Activated CD4-positive, CD25-positive, alpha-beta regulatory T cell treated with anti-CD3 and anti-CD28 coated beads, Interleukin-2, amount 50 U/mL, for 72 hours (primary cell): Measurements from ENCODE around the gene REPIN1.
A peak's percentile ranks its signal among the peaks of the same experiment; 100 is the strongest.
"Not testable (repeated sequence)": the region's sequence is repeated elsewhere in the genome, so short reads cannot be mapped to it uniquely, and the experiment has no call there.

Experiments
- DNase-seq: peaks from one replicate; pipeline ENCODE4 v3.0.0; 2021

Gene REPIN1

DNA sequence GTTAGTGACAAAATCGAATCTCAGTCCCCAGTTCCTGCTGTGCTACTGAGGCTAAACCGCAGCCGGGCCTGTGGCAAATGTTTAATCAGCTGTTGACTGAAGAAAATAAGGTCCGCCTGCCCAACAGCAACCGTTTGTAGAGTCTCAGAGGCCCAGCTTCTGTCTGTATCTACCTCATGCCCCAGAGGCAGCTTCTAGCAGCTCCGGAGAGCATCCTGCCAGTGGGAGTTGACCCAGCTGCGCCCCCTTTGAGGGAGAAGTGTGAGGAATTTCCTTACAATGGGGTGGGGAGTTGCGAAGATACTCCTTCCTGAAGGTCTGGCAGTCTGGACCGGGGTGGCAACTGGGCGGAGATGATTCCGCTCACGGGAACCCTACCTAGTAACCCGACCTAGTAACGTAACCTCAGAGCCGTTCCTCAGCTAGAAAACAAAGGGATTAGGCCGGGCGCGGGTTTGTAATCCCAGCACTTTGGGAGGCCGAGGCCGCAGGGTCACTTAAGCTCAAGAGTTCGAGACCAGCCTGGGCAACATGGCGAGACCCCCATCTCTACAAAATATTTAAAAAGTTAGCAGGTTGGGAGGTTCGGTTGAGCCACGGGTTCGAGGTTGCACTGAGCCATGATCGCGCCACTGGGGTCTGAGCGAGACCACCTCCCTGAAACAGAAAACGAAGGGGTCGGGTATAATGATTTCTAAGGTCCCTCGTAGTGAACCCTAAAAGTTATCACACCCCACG lies 9.7 kb downstream of the REPIN1 start:
- DNase-seq: no peak

DNA sequence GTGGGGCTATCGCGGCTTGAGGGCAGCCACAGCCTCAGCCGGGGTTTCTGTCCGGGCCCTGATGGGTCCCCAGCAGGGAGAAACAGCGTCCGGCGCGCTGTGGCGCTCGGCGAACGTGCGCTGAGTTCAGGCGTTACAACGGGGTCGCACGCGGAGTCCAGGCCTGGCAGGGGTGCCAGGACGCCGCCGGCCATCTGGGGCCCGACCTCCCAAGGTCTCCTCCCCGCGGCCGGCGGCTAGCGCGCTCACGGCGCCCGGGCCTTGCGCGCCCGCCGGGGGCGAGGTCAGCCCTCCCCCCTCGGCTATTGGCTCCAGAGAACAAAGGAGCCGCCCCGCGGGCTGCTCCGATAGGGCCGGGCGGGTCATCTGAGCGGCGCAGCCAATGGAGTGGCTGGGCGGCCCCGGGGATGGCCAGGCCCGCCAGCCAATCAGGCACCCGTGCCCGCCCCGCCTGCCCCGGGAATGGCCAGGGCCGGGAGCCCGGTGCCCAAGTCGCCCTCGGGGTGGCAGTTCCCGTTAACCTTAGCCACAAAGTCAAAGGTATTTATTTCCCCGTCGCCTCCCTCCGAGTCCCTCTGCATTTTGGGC lies 10.3 kb downstream of the REPIN1 start, which contains the start of gene ZNF775:
TSS of gene ZNF775 (plus strand) at position 478 of the 588 bp plus-strand sequence. CDS start 9,141 bp downstream, outside the sequence.
- peak; percentile 93 for DNase-seq

DNA sequence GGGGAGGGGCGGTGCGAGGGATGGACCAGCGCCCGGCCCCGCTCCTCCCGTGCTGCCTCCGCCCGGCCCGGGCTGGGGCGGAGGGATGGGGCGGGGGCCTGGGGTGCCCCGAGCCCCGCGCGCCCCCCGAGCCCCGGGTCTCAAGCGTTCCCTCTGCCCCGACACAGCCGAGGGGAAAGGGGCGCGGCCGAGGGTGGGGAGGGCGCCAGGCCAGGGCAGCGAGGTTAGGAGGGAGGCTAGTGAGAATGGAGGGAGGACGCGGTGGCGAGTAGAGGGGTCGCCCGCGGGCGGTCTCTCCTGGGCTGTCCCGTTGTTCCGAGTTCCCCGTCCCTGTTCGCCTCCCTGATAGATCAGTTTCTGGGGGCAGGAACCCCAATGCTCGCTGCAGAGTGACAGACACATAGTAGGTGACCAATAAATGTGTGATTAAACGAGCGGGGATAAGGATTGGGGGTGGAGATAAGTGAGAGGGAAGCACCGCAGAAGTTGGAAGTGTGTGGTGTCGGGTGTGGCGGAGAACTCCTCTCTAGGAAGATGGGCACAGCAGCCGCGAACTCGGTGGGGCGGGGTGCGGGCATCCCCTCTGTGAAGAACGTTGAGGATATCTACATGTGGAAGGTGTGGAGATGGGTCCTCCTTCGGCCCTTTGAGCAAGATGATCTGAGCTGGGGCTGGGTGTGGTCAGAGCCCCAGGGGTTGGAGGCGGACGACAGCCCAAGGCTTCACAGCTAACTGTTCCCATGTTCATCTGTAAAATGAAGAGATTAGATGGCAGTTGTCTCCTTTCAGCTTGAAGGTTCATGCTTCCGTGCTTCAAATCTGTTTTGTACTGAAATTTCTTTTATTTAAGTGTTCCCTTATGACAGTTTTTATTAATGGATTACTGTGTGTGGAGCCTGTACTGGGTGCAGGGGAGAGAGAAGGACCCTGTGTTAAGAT lies 11.1 kb downstream of the REPIN1 start:
- no peak for DNase-seq

DNA sequence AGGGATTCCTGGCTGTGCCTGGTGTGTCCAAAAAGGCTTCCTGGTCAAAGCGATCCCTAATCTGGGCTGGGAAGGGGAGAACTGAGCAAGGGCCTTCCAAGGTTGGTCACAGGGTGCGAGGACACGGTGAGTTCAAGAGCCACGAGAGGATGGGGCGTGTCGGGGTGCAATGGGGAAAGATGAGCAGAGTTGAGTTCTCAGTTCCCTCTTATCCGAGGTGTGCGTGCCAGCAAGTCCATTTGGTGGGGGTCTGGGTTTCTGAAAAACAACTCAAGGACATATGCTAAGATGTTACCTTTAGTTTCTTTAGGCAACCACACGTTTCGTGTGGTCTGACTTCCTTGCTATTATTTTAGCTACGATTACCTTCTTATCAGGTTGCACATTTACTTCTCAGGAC lies 11.8 kb downstream of the REPIN1 start:
- DNase-seq: no peak

DNA sequence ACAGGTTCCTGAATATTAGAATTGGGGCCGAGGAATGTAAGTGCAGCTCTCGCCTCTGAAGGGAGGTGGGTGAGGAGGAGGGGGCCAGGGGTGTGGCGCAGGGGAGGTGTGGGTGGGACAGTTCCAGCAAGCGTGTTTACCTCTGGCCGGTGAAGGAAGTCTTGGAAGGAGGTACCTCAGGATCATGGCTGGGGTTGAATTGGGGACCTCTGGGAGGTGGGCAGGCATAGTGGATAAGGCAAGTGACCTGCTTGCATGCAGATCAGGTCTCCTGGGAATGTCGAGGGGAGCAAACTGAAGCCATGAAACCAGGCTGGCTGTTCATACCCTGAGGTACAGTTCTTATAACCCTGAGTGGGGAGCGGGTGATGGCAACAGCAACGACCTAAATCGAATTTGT lies 12.5 kb downstream of the REPIN1 start:
- no peak for DNase-seq

DNA sequence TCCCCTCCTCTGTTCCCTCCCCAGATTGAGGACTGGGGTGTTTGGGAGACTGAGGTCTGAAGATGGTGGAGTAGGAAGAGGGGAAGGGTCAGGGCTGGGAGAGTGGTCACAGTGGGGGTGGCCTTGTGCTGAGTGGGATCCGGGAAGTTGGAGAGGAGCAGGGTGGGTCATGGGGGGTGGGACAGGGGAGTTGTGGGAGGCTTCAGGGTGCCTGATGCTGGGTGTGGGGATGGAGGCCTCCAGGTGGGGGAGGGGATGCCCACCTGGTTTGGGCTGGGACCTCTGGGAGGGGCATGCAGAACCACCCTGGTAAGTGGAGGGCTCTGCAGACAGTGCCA lies 13.1 kb downstream of the REPIN1 start:
- no peak for DNase-seq

DNA sequence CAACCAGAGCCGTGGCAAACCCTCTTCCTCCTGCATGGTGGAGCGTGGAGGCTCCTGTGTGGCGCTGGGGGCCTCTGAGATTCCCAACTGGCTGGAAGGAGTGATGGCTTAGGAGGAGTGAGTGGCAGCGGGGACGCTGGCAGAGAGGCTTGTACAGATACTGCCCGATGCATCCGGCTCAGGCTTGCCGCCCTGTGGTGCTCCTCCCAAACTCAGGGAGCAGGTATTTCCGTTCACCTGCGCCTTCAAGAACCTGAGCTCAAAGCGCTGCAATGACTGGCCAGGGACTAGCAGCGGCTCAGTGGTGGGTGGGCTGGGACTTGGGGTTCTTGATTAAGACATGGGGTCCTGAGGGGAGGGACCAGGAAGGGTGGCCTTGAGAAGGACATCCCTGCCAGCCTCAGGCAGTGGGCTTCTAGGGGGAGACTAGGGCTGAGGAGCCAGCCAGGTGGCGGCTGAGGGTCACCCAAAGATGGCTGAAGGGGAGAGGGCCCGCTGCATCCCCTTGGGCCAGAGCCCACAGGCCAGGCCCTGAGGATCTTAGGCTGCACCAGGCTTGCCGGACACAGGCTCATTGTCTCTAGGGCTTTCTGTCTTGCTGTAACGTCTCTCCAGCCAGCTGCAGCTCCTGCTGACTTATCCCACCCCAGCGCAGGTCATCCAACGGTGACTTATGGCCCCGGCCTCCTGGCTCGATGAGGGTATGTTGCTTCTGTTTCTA lies 13.7 kb downstream of the REPIN1 start:
- no peak for DNase-seq

DNA sequence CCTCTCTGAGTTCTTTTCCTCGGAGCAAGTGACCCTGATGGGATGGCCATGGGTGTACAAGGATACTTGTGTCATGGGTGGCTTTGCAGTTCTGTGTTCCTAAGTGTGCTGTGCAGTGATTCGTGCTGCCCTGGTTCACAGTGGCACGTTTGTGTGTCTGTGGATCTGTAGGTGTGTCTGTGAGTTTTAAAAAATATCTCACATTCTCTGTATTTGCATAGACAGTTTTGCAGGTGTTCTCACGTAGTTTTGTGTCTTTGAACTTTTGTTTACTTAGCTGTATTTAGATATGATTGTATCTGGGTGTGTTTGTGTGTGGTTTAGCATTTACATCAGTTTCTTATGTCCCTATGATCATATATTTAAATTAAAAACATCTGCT lies 14.2 kb downstream of the REPIN1 start:
- DNase-seq: no peak

DNA sequence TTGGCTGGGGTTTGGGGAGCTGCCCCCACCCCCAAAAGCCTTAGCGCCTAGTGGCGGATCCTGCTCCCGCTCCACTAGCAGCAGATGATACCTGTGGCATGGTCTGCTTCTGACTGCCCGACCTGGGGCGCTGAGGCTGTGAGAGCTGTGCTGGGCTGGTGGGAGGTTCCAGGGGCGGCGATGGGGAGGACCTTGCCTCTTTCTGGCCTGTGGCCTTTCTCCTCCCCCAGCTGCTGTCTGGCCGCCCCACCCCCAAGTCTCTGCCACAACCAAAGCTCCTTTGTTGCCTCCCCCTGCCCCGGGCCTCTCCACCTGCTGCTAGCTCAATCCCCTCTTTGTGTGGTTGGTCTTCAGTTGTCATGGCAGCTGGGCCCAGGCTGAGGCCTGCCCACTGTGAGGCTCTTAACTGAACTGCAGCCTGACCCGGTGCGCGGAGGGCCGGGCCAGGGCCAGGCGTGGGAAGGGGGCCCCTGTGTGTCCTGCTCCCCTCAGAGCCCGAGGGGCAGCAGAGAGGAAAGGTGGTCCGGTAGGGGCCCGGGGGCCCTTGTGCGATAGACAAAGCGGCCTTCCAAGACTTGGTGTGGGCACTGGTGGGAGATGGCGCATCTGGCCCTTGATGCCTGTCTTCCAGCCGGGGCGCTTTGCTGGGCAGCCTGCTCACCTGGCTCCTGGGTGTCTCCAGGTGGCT lies 15.2 kb downstream of the REPIN1 start:
- DNase-seq: no peak

DNA sequence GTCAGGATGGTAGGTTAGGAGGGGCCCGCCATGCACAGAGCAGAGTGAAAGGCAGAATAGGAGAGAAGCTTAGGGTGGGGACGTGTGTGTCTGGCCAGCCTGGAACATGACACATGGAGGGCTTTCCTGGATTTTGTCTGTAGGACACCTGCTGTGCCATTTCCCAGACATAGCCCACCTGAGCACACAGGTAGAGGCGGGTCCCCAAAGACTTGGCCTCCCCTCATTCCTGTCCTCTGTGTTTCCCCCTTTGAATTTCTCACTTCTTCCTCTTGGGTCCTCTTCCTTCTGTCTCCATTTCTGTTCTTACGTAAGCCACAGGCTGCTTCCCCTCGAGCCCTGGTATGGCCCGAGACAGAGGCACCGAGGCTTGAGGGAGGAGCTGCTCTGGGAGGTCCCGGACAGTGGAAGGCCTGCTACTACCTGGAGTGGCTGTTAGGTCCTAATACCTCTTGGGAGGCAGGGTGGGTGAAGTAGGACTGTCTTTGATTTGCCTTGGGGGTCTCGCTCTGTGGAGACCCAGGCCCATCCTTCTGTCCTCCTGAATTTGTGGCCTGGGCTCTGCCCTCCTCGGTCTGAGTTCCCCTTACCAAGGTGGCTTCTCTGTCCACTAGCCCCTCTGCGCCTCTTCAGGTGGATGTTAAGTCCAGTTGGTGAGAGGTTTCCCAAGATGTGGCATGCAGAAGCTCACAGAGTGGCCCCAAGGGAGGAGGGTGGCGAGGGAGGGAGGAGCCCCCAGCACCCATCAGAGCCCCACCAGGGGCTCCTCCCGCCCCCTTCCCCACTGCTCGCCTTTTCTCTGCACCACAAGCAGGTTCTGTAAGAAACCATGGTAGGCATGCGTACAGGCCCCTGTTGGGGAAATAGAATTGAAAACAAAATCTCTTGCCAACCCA lies 16.0 kb downstream of the REPIN1 start:
- no peak for DNase-seq

DNA sequence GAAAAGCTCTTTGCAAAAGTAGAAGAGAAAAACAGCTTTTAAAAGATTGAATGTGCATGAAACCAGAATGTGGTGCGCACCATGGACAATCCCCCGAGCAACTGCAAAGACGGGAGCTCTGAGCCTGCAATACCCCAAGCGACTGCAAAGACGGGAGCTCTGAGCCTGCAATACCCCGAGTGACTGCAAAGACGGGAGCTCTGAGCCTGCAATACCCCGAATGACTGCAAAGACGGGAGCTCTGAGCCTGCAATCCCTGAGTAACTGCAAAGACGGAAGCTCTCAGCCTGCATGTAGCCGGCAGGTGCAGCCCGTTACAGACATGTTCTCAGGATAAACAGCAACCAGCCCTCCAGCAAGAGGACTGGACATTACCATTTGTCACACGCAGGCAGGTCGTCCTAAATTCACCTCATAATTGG lies 16.7 kb downstream of the REPIN1 start:
- no peak for DNase-seq

DNA sequence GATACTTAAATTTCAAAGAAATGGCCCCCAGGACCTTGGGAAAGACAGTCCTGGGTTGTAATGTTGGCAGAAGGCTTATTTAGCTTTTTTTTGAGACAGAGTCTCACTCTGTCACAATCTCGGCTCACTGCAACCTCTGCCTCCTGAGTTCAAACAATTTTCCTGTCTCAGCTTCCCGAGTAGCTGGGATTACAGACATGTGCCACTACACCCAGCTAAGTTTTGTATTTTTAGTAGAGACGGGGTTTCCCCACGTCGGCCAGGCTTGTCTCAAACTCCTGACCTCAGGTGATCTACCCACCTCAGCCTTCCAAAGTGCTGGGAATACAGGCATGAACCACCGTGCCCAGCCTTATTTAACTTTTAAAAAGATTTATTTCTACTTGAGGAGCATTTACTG lies 17.3 kb downstream of the REPIN1 start:
- DNase-seq: not testable (repeated sequence)

DNA sequence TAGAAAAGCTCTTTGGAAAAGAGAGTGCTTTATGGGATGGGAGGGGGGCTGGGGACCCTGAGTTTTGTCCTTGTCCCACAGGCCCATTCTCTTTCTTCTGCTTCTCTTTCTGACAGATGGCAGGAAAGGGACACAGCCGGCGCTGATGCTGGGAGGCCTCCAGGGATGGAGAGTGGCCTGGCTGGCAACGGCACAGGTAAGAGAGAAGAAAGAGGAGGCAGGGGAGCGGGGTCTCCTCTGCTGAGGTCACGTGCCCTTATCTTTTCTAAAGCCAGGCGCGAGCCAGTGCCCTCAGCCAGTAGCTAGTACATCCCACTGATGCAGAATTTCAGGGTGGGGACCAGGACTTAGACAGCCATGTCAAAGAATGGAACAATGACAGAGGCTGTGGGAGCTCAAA lies 19.7 kb downstream of the REPIN1 start:
- DNase-seq: no peak

DNA sequence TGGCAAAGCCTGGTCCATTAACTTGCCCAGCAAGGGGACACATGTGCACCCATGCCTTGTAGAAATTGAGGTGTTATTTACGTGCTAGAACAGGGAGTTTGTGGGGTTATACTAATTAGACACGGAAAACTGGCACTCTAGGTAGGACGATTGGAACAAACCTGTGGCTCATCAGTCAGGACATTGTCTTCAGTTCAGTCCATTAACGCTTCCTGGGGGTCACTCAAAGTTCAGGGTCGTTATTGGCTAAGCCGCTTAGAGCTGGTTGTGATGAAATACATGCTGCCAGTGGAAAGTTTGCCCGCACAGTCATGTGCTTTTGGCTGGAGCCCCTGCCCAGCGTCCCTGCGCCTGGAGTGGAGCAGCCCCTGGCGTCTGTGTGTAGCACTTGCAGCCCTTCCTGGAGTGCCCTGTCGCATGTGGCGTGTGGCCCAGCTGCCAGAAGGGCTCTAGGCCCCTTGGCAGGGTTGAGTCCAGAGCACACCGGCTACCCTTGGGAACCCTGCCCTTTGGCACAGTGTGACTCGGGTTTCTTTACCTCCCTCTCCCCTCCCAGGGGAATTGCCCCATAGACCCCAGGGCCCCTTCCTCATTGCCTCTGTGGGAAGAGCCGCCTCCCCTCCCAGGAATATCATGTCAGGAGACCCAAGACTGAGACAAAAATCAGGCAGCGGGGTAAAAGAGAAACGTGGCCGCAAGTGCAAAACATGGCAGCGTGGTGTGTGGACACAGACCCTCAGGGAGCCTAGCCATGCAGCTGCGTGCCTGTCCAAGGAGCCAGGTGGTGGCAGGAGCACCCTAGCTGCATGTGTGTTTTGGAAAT lies 20.3 kb downstream of the REPIN1 start:
- no peak for DNase-seq

DNA sequence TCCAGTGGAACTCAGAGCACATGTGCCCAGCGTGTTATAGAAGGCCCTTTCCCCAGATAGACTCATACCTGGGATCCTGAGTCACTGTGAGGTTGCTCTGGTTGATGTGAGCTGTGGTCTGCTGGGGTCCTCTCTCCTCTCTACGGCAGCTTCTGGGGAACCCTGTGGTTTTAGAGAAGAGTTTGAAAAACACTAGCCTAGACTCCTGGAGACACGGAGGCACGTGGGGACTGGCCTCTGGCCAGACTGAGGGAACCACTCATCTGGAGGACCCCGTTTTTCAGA lies 20.9 kb downstream of the REPIN1 start:
- no peak for DNase-seq

DNA sequence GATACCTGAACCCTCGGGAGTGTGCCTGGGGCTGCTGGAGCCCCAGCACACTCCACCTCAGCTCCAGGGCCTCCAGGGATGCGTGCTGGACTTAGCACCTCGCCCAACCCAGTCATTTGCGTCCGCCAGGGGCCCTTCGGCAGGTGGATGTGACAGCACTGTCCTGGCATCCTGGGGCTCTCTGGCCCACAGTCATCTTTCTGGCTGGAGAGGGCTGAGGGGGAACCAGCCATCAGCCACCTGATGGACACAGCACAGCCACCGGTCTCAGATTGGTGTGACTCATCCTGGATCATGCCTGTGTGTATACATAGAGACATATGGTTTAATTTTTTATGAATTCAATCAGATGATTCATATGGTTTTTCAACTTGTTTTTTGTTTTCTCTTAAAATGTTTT lies 21.6 kb downstream of the REPIN1 start:
- no peak for DNase-seq

DNA sequence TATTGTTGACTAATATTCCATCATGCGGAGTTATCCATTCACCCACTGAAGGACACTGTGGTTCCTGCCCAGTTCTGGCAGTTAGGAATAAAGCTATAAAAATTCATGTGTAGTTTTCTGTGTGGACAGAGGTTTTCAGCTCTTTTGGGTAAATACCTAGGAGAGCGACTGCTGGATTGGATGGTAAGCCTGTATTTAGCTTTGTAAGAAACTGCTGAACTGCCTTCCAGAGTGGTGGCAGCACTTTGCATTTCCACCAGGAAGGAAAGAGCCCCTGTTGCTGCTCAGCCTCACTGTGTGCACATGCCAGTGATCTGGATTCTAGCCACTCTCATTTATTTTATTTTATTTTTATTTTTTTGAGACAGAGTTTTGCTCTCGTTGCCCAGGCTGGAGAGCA lies 24.7 kb downstream of the REPIN1 start:
- DNase-seq: no peak

DNA sequence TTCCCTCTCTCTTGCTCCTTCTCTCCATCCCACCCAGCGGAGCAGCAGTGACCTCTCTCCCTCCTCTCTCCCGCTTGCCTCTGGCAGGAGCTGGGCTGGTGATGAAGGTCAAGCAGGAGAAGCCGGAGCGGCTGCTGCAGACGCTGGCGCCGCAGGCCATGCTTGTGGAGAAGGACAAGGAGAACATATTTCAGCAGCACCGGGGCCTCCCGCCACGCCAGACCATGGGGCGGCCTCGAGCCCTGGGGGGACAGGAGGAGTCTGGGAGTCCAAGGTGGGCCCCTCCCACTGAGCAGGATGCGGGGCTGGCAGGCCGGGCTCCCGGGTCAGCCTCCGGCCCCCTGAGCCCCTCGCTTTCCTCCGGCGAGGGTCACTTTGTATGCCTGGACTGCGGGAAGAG lies 27.8 kb downstream of the REPIN1 start:
- DNase-seq: no peak

DNA sequence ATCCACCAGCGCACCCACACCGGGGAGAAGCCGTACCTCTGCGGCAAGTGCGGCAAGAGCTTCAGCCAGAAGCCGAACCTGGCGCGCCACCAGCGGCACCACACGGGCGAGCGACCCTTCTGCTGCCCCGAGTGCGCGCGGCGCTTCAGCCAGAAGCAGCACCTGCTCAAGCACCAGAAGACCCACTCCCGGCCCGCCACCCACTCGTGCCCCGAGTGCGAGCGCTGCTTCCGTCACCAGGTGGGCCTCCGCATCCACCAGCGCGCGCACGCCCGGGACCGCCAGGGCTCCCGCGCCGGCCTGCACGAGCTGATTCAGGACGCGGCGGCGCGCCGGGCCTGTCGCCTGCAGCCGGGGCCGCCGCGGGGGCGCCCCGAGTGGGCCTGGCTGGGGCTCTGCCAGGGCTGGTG lies 28.2 kb downstream of the REPIN1 start:
- DNase-seq: no peak

DNA sequence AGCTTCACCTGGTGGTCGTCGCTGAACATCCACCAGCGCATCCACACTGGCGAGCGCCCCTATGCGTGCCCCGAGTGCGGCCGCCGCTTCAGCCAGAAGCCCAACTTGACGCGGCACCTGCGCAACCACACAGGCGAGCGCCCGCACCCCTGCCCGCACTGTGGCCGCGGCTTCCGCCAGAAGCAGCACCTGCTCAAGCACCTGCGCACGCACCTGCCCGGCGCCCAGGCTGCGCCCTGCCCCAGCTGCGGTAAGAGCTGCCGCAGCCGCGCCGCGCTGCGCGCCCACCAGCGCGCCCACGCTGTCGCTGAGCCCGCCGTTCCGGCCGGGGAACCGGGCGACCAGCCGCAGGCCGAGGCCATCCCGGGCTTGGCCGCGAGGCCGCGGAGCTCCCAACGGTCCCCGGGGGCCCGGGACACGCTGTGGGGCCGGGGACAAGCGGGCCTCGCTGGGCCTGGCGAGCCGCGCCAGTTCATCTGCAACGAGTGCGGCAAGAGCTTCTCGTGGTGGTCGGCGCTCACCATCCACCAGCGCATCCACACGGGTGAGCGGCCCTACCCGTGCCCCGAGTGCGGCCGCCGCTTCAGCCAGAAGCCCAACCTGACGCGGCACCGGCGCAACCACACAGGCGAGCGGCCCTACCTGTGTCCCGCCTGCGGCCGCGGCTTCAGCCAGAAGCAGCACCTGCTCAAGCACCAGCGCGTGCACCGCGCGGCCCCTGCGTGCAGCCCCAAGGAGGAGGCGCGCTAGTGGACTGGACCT lies 28.9 kb downstream of the REPIN1 start:
- DNase-seq: no peak
